ENCODE measurements around the gene SCN10A.

SCN10A gene

DNA sequence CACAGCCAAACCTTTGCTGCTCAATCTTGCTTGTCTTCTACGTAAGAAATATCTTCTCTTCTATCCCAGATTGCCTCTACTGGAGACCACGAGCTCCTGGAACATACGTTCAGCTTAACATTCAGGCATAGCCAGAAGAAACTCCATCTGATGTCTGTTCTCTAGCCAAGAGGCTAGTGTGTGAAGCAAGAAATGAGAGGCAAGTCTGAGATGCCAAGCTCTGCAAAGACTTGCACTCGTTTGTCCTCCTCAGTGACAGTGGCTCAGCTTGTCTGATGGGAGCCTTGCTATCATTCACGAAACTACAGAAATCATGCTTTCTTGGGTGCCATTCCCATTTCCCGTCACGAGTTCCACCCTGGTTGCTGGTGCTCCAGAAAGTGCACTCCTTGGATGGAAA is at the start of gene SCN10A:
TSS of gene SCN10A (minus strand) at position 192 of the 400 bp plus-strand sequence. CDS start 22,207 bp downstream, outside the sequence.
- no peak within 1 kb of the TSS for H3K27ac ChIP-seq (ENCODE audit: low read depth, low read length)
- H2AFZ ChIP-seq (ENCODE audit: low read depth, low read length, severe bottlenecking) = no peak within 1 kb of the TSS
- no peak within 1 kb of the TSS for H3K9ac ChIP-seq (ENCODE audit: low read length)
- H3K36me3 ChIP-seq (ENCODE audit: low read length) = no peaks in the 10 kb centered on the region
- H3K27me3 ChIP-seq (ENCODE audit: low read length) = no peaks in the 10 kb centered on the region
- no peaks in the 10 kb centered on the region for H4K20me1 ChIP-seq (ENCODE audit: low read depth, low read length)
- H3K4me3 ChIP-seq (ENCODE audit: insufficient read depth, low read length, poor library complexity, severe bottlenecking) = no peak within 1 kb of the TSS
- H3K9me2 ChIP-seq (replicated peaks; ENCODE audit: insufficient read depth, low read length) = no peaks in the 10 kb centered on the region
- TF ChIP-seq, protein P1, sequence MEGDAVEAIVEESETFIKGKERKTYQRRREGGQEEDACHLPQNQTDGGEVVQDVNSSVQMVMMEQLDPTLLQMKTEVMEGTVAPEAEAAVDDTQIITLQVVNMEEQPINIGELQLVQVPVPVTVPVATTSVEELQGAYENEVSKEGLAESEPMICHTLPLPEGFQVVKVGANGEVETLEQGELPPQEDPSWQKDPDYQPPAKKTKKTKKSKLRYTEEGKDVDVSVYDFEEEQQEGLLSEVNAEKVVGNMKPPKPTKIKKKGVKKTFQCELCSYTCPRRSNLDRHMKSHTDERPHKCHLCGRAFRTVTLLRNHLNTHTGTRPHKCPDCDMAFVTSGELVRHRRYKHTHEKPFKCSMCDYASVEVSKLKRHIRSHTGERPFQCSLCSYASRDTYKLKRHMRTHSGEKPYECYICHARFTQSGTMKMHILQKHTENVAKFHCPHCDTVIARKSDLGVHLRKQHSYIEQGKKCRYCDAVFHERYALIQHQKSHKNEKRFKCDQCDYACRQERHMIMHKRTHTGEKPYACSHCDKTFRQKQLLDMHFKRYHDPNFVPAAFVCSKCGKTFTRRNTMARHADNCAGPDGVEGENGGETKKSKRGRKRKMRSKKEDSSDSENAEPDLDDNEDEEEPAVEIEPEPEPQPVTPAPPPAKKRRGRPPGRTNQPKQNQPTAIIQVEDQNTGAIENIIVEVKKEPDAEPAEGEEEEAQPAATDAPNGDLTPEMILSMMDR (IDR thresholded peaks at IDR 0.05; ENCODE audit: insufficient read depth, low read length, poor library complexity, severe bottlenecking) = no peak
- no peak for TF ChIP-seq EZH2phosphoT487 (conservative IDR thresholded peaks at IDR 0.05; ENCODE audit: low read length)
- H3K79me2 ChIP-seq (ENCODE audit: insufficient read depth, low read length) = no peaks in the 10 kb centered on the region
- no peaks in the 10 kb centered on the region for H3K9me3 ChIP-seq (ENCODE audit: insufficient read depth, low read length)
- H3F3A ChIP-seq (ENCODE audit: insufficient read depth) = no peaks in the 10 kb centered on the region
- no peak within 1 kb of the TSS for H3K4me2 ChIP-seq (ENCODE audit: low read depth, low read length, poor library complexity, severe bottlenecking)

DNA sequence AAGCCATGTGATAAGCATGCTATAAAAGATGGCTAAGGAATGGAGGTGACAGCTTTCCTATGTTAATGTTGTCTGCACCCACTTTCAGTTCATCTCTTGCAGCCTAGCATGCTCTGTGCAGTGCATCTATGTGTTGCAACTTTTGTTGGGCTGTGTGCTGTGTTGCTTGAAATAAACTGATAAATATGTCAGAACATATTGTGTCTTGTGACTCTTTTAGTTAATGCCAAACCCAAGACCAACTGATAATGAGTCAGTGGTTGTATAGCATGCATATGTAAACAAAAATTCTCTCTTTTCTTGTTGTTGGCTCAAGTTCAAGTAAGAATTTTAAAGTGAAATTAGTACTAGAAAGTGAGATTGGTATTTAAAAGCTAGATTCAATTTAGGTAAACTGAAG is 37.0 kb upstream of the SCN10A start:
- Histone ChIP-seq H3K4me2 (ENCODE audit: low read depth, low read length, poor library complexity, severe bottlenecking) (no peak overlapping the region), H3K27me3 (ENCODE audit: low read length) (no peaks in the 10 kb centered on the region), H3K27ac (ENCODE audit: low read depth, low read length) (no peak overlapping the region), H3K9me3 (ENCODE audit: insufficient read depth, low read length) (no peaks in the 10 kb centered on the region), H4K20me1 (ENCODE audit: low read depth, low read length) (no peaks in the 10 kb centered on the region), H3K79me2 (ENCODE audit: insufficient read depth, low read length) (no peaks in the 10 kb centered on the region), H3K9ac (ENCODE audit: low read length) (no peak overlapping the region), H3K9me2 (replicated peaks; ENCODE audit: insufficient read depth, low read length) (no peaks in the 10 kb centered on the region), H3F3A (ENCODE audit: insufficient read depth) (no peaks in the 10 kb centered on the region), H3K4me3 (ENCODE audit: insufficient read depth, low read length, poor library complexity, severe bottlenecking) (no peak overlapping the region), H3K36me3 (ENCODE audit: low read length) (no peaks in the 10 kb centered on the region), H2AFZ (ENCODE audit: low read depth, low read length, severe bottlenecking) (no peak overlapping the region)
- no peak for TF ChIP-seq EZH2phosphoT487 (conservative IDR thresholded peaks at IDR 0.05; ENCODE audit: low read length)
- TF ChIP-seq, protein P1 (IDR thresholded peaks at IDR 0.05; ENCODE audit: insufficient read depth, low read length, poor library complexity, severe bottlenecking) = no peak

DNA sequence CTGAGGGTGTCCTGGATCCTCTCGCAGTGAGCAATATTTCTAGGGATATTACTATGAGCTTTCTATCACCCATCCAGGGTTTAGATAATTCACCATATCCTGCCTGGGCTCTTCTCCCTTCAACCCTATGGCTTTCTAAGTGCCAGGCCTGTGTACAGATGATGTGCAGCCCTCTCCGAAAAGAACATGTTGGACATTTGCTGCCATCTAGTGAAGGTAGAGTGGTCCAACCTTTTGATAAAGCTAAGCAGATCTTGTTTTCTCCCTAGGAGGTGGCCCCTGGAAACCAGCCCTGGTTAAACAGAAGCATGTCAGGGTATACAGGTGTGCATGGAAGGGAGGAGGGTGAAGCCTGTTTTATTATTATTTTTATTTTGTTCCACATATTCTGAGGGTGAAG is 27.9 kb upstream of the SCN10A start:
- Histone ChIP-seq H4K20me1 (ENCODE audit: low read depth, low read length) (no peaks in the 10 kb centered on the region), H2AFZ (ENCODE audit: low read depth, low read length, severe bottlenecking) (no peak overlapping the region), H3K9ac (ENCODE audit: low read length) (no peak overlapping the region), H3K4me3 (ENCODE audit: insufficient read depth, low read length, poor library complexity, severe bottlenecking) (no peak overlapping the region), H3F3A (ENCODE audit: insufficient read depth) (no peaks in the 10 kb centered on the region), H3K27me3 (ENCODE audit: low read length) (no peaks in the 10 kb centered on the region), H3K36me3 (ENCODE audit: low read length) (no peaks in the 10 kb centered on the region), H3K27ac (ENCODE audit: low read depth, low read length) (no peak overlapping the region), H3K9me3 (ENCODE audit: insufficient read depth, low read length) (no peaks in the 10 kb centered on the region), H3K9me2 (replicated peaks; ENCODE audit: insufficient read depth, low read length) (no peaks in the 10 kb centered on the region), H3K4me2 (ENCODE audit: low read depth, low read length, poor library complexity, severe bottlenecking) (no peak overlapping the region), H3K79me2 (ENCODE audit: insufficient read depth, low read length) (no peaks in the 10 kb centered on the region)
- TF ChIP-seq, protein P1 (IDR thresholded peaks at IDR 0.05; ENCODE audit: insufficient read depth, low read length, poor library complexity, severe bottlenecking) = no peak
- TF ChIP-seq EZH2phosphoT487 (conservative IDR thresholded peaks at IDR 0.05; ENCODE audit: low read length) = no peak
